ENCODE measurements around the gene CDH4. TPM values are rescaled to one million over a fixed set of nuclear protein-coding genes. Genes with fewer than 3 reads are reported as not detected.

The CDH4 gene
- total and polyA plus RNA-seq, 2 of the 4 experiments (the other 2 are of a cell fraction): 1.6 to 3.5 TPM

- Histone ChIP-seq H3K4me1 (ENCODE audit: control insufficient read depth, insufficient read depth, low read length) (no peaks in the 10 kb centered on the region), H4K20me1 (ENCODE audit: insufficient read depth, low read length) (no peaks in the 10 kb centered on the region), H2BK5ac (ENCODE audit: low read depth, low read length, poor library complexity, severe bottlenecking) (no peak overlapping the region), H3K27me3 (ENCODE audit: control insufficient read depth, insufficient read depth, low read length) (peaks cover 5% of the 10 kb centered on the region; the same call in 1 of the 2 replicates), H2AFZ (replicated peaks; ENCODE audit: low read length, poor library complexity) (no peak overlapping the region), H3K36me3 (ENCODE audit: control insufficient read depth, insufficient read depth, low read length) (no peaks in the 10 kb centered on the region), H3K79me1 (ENCODE audit: low read depth in 1 of 2, low read length in 2 of 2) (no peaks in the 10 kb centered on the region), H3K9me3 (ENCODE audit: control insufficient read depth, insufficient read depth, low read length) (peaks cover 6% of the 10 kb centered on the region; the same call in 1 of the 2 replicates), H2BK15ac (ENCODE audit: low read depth, low read length) (no peak overlapping the region), H3K56ac (ENCODE audit: extremely low read depth, insufficient read depth, low read length) (no peak overlapping the region), H3K4me2 (ENCODE audit: low read depth, low read length) (no peak overlapping the region), H3K4ac (ENCODE audit: low read depth, low read length) (no peak overlapping the region), H3K18ac (ENCODE audit: low read depth, low read length) (no peak overlapping the region), H2AK5ac (ENCODE audit: low read depth, low read length) (no peak overlapping the region), H2BK20ac (ENCODE audit: low read depth, low read length) (no peak overlapping the region), H4K5ac (ENCODE audit: low read depth, low read length) (no peak overlapping the region), H3K9ac (ENCODE audit: low read depth, low read length) (no peak overlapping the region), H3K9me1 (ENCODE audit: insufficient read depth, low read length) (no peaks in the 10 kb centered on the region), H4K8ac (ENCODE audit: low read depth in 2 of 2, low read length in 2 of 2) (no peak overlapping the region), H3K23ac (ENCODE audit: low read depth, low read length) (no peak overlapping the region), H3K27ac (ENCODE audit: insufficient read depth, low read length) (no peak overlapping the region), H3K4me3 (ENCODE audit: insufficient read depth, low read depth, low read length) (no peak overlapping the region), H2AK9ac (replicated peaks; ENCODE audit: low read depth, low read length, poor library complexity) (no peak overlapping the region), H3K14ac (replicated peaks; ENCODE audit: low read depth, low read length) (no peak overlapping the region), H2BK120ac (ENCODE audit: low read depth, low read length) (no peak overlapping the region), H4K91ac (ENCODE audit: insufficient read depth, low read depth, low read length) (no peak overlapping the region)
- ChIA-PET CTCF (no interaction called here), POLR2A (ENCODE audit: unreplicated experiment) (no interaction called here)
- ATAC-seq (ENCODE audit: low read depth): no peak
- intact Hi-C loops (cut with micrococcal nuclease) (no loop called here), dilution Hi-C loops (cut with HindIII; ENCODE audit: low sequenced_read_pairs, unreplicated experiment) (no loop called here), in situ Hi-C loops (cut with MboI; ENCODE audit: low sequenced_read_pairs) (no loop called here)
- DNase-seq: no peak
- WGBS, 2 experiments (ENCODE audit: extremely low coverage in 2 of 2, insufficient read length in 1 of 2): 77% methylated on average over 2 of the region's 8 CpGs; no CpG with 5 or more reads in 1 of the 2 experiments
- BruUV-seq (replicated peaks): no TSS peak
- TF ChIP-seq MAZ (IDR thresholded peaks at IDR 0.05; ENCODE audit: borderline replicate concordance, low read depth, low read length): no peak
- TF ChIP-seq CTCF (conservative IDR thresholded peaks at IDR 0.05; ENCODE audit: low read depth, low read length): no peak
- no peak for TF ChIP-seq MAFK (IDR thresholded peaks at IDR 0.05; ENCODE audit: low read depth, low read length)
- TF ChIP-seq RAD21 (IDR thresholded peaks at IDR 0.05; ENCODE audit: low read length): no peak
- no peak for TF ChIP-seq MXI1 (IDR thresholded peaks at IDR 0.05; ENCODE audit: borderline replicate concordance, low read depth, low read length)
- no peak for TF ChIP-seq USF2 (IDR thresholded peaks at IDR 0.05; ENCODE audit: low read depth, low read length)
Observed at GRCh38 chr20:61855286-61855685, 603.2 kb downstream of the CDH4 start.

Data from IMR-90 (cell line).